Prostate gland (tissue), 2 donors: Measurements from ENCODE around the gene KLHL20. TPM values are rescaled to one million over a fixed set of nuclear protein-coding genes. Genes with fewer than 3 reads are reported as not detected.
"Not testable (repeated sequence)": the region's sequence is repeated elsewhere in the genome, so short reads cannot be mapped to it uniquely, and the experiment has no call there.

Experiments used
- DNase-seq: peaks from one replicate; pipeline ENCODE4 v3.0.0-alpha.2; 2019; ENCODE audit warnings: low spot score
- H3K27ac ChIP-seq, 2 donors: fragments of 200-600 bp; sonication (generic); 2 replicates each; pipeline ENCODE4 v1.5.1; 2017 to 2019
- H3K27me3 ChIP-seq: fragments of 200-600 bp; sonication (generic); replicated peaks from 2 replicates; pipeline ENCODE4 v1.5.1; 2019; ENCODE audit not compliant: insufficient read depth
- H3K36me3 ChIP-seq, 2 donors: fragments of 200-600 bp; sonication (generic); 1 replicate in 1 of 2; 2 replicates in 1 of 2; pipeline versions ENCODE4 v1.5.1 to v1.8.1; 2017 to 2019
- H3K4me1 ChIP-seq: fragments of 200-600 bp; sonication (generic); replicated peaks from 2 replicates; pipeline ENCODE4 v1.5.1; 2019
- H3K4me3 ChIP-seq, 2 donors: fragments of 200-600 bp; sonication (generic); 2 replicates each; pipeline ENCODE4 v1.5.1; 2017 to 2019
- H3K9me3 ChIP-seq: fragments of 200-600 bp; sonication (generic); 2 replicates; pipeline ENCODE4 v1.5.1; 2017
- CTCF ChIP-seq, 4 experiments: fragments of 200-600 bp in 2 of 4; fragments of 450-650 bp in 2 of 4; sonication (generic) in 2 of 4; IDR thresholded peaks; 1 replicate in 3 of 4; 2 replicates in 1 of 4; pipeline ENCODE4 v1.5.1; 2016 to 2019; ENCODE audit warnings: antibody characterized with exemption in 4 of 4, mild to moderate bottlenecking in 2 of 4, moderate library complexity in 2 of 4
- POLR2A ChIP-seq: fragments of 450-650 bp; IDR thresholded peaks from one replicate; pipeline ENCODE4 v1.6.1; 2016; ENCODE audit warnings: antibody characterized with exemption, mild to moderate bottlenecking
- POLR2AphosphoS5 ChIP-seq: sonication (generic); formaldehyde crosslinking; IDR thresholded peaks from one replicate; pipeline ENCODE4 v1.6.1; 2017; ENCODE audit warnings: antibody characterized with exemption
- WGBS: methylation state at CpG from one replicate; pipeline ENCODE4 v1.1.5; 2018; 5-methylcytosine and 5-hydroxymethylcytosine counted together
- intact Hi-C: fragments of 100-400 bp; cut with DNase I; formaldehyde crosslinking; loops from one replicate; pipeline ENCODE4 v1.14.2; 2022
- total RNA-seq, 2 donors: library from RNA; depleted of rRNA; stranded (reverse); fragments of >200 nt; gene quantifications; one replicate each; pipeline ENCODE4 v1.1.0, GENCODE V29; 2016

Gene KLHL20
- total RNA-seq, 2 donors from 2014 or later: 26.3 to 27.6 TPM

DNA sequence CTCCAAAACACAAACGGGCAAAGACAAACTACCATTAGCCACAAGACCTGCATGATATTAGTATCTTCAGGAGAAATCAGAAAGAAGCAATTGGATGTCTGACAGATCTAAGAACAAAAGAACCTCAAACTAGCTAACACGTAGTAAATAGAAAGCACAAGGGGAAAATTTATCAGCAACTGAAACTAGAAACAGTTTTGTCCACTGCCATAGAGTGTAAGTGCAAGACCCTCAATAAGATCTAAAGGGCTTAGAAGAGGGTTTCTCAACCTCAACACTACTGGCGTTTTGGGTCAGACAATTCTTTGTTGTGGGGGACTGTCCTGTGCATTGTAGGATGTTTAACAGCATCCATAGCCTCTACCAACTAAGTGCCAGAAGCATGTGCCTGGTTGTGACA, 54.0 kb downstream of the KLHL20 start:
- no peak for TF ChIP-seq POLR2AphosphoS5
- no peak for TF ChIP-seq CTCF (IDR thresholded peaks at IDR 0.05)
- no peak for TF ChIP-seq POLR2A
- H3K36me3 ChIP-seq: no peaks in the 10 kb centered on the region
- H3K4me1 ChIP-seq: no peaks in the 10 kb centered on the region
- H3K9me3 ChIP-seq: no peaks in the 10 kb centered on the region
- H3K27me3 ChIP-seq: no peaks in the 10 kb centered on the region
- no peak for DNase-seq
- no peak overlapping the region for H3K4me3 ChIP-seq
- no peak overlapping the region for H3K27ac ChIP-seq
- intact Hi-C loops: no loop called here
- 93% methylated on average over 3 of the region's 3 CpGs for WGBS

GRCh38 chr1:173770330-173770729, 55.5 kb downstream of the KLHL20 start:
- H3K36me3 ChIP-seq, DNase-seq, H3K4me3 ChIP-seq, H3K27ac ChIP-seq, H3K4me1 ChIP-seq, H3K27me3 ChIP-seq, H3K9me3 ChIP-seq, intact Hi-C loops: not testable (repeated sequence)
- WGBS: 96% methylated on average over 9 of the region's 9 CpGs

DNA sequence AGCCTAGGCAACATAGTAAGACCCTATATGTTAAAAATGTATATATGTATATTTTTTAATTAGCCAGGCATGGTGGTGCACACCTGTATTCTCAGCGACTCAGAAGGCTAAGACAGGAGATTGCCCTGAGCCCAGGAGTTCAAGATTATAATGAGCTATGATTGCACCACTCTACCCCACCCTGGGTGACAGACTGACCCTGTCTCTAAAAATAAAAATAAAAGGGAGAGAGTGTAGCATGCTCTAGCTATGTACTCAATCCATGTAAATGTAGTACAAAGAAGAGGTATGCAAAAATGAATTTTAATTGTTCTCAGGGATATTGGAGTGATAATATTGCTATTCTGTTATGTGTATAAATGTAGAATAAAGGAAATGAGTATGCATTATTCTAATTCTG, 56.8 kb downstream of the KLHL20 start:
- Histone ChIP-seq H3K4me1 (no peaks in the 10 kb centered on the region), H3K4me3 (no peak overlapping the region), H3K27ac (no peak overlapping the region), H3K9me3 (no peaks in the 10 kb centered on the region), H3K27me3 (no peaks in the 10 kb centered on the region), H3K36me3 (no peaks in the 10 kb centered on the region)
- no peak for TF ChIP-seq CTCF (IDR thresholded peaks at IDR 0.05)
- no peak for TF ChIP-seq POLR2AphosphoS5
- TF ChIP-seq POLR2A: no peak
- intact Hi-C loops: no loop called here
- 97% methylated on average over 1 of the region's 1 CpG for WGBS
- no peak for DNase-seq

DNA sequence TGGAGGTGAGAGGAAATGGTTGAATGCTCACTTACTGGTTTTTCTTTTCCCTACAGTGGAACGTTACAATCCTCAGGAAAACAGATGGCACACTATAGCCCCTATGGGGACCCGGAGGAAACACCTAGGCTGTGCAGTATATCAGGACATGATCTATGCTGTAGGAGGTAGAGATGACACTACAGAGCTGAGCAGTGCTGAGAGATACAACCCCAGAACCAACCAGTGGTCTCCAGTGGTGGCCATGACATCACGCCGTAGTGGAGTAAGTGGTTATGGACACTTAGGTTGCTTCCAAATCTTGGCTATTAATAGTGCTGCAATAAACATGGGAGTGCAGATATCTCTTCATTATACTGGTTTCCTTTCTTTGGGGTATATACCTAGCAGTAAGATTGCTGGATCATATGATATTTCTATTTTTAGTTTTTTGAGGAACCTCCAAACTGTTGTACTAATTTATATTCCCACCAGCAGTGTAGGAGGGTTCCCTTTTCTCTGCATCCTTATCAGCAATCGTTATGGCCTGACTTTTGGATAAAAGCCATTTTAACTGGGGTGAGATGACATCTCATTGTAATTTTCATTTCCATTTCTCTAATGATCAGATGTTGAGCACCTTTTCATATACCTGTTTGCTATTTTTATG, 60.9 kb downstream of the KLHL20 start:
- Histone ChIP-seq H3K9me3 (no peaks in the 10 kb centered on the region), H3K27me3 (no peaks in the 10 kb centered on the region), H3K4me1 (no peaks in the 10 kb centered on the region), H3K36me3 (no peaks in the 10 kb centered on the region), H3K27ac (no peak overlapping the region), H3K4me3 (no peak overlapping the region)
- DNase-seq: no peak
- TF ChIP-seq CTCF (IDR thresholded peaks at IDR 0.05) (no peak), POLR2A (no peak), POLR2AphosphoS5 (no peak)
- intact Hi-C loops: no loop called here
- 95% methylated on average over 5 of the region's 5 CpGs for WGBS

- WGBS: 94% methylated on average over 4 of the region's 4 CpGs
- no peak for TF ChIP-seq CTCF (IDR thresholded peaks at IDR 0.05)
- no peak for TF ChIP-seq POLR2AphosphoS5
- TF ChIP-seq POLR2A: no peak
- no peaks in the 10 kb centered on the region for H3K9me3 ChIP-seq
- H3K27ac ChIP-seq: no peak overlapping the region
- intact Hi-C loops: no loop called here
- H3K27me3 ChIP-seq: no peaks in the 10 kb centered on the region
- H3K4me3 ChIP-seq: no peak overlapping the region
- no peaks in the 10 kb centered on the region for H3K36me3 ChIP-seq
- no peaks in the 10 kb centered on the region for H3K4me1 ChIP-seq
- no peak for DNase-seq
These were observed 65.2 kb downstream of the KLHL20 start for GRCh38 chr1:173779936-173780335.
